Heart right ventricle (tissue), 16 donors: ENCODE results near the gene RIN3. TPM values are rescaled to one million over a fixed set of nuclear protein-coding genes. Genes with fewer than 3 reads are reported as not detected.

Source experiments
- ATAC-seq, 8 donors: fragments of 200-7000 bp; cut with Tn5 transposase; one replicate each; pipeline ENCODE4 v1.9.1; 2020; ENCODE audit warnings: mild to moderate bottlenecking in 8 of 8, moderate library complexity in 8 of 8, moderate number of reproducible peaks in 1 of 8
- DNase-seq, 2 donors: peaks; one replicate each; pipeline ENCODE4 v3.0.0-alpha.2; 2020
- H3K27ac ChIP-seq, 10 donors: fragments of 200-600 bp; sonication (generic) in 2 of 10; one replicate each; pipeline versions ENCODE4 v1.5.0 to v1.8.0; 2020 to 2022; ENCODE audit warnings: mild to moderate bottlenecking in 3 of 10
- H3K27me3 ChIP-seq, 7 donors: fragments of 200-600 bp; one replicate each; pipeline ENCODE4 v1.8.0; 2021 to 2022; ENCODE audit warnings: mild to moderate bottlenecking in 2 of 7
- H3K36me3 ChIP-seq, 9 donors: fragments of 200-600 bp; sonication (generic) in 1 of 9; one replicate each; pipeline versions ENCODE4 v1.5.0 to v1.8.0; 2020 to 2022; ENCODE audit warnings: mild to moderate bottlenecking in 2 of 9
- H3K4me1 ChIP-seq, 9 donors: fragments of 200-600 bp; sonication (generic) in 1 of 9; one replicate each; pipeline versions ENCODE4 v1.5.0 to v1.8.0; 2020 to 2022; ENCODE audit warnings: mild to moderate bottlenecking in 4 of 9
- H3K4me3 ChIP-seq, 10 donors: fragments of 200-600 bp; sonication (generic) in 2 of 10; one replicate each; pipeline versions ENCODE4 v1.5.0 to v1.8.0; 2020 to 2022; ENCODE audit warnings: mild to moderate bottlenecking in 7 of 10, moderate library complexity in 2 of 10
- H3K9me3 ChIP-seq, 11 donors: fragments of 200-600 bp in 10 of 11; sonication (generic) in 2 of 11; one replicate each; pipeline versions ENCODE4 v1.5.0 to v1.8.0; 2013 to 2022; ENCODE audit warnings: mild to moderate bottlenecking in 2 of 11, control low read depth in 1 of 11, moderate library complexity in 1 of 11
- CTCF ChIP-seq, 9 donors: fragments of 200-600 bp; sonication (generic) in 2 of 9; IDR thresholded peaks; one replicate each; pipeline versions ENCODE4 v1.5.0 to v1.8.0; 2021 to 2022; ENCODE audit warnings: antibody characterized with exemption in 9 of 9, mild to moderate bottlenecking in 5 of 9, moderate library complexity in 1 of 9
- WGBS, 2 donors: extraction: QIAGEN DNeasy Blood & Tissue Kit; methylation state at CpG; one replicate each; pipeline ENCODE4 v1.1.7; 2013; ENCODE audit warnings: inconsistent platforms in 1 of 2; 5-methylcytosine and 5-hydroxymethylcytosine counted together
- intact Hi-C, 10 donors: fragments of 100-400 bp; cut with DNase I; formaldehyde crosslinking; loops; one replicate each; pipeline versions ENCODE4 v1.11.1 to v1.14.2; 2022
- polyA plus RNA-seq, 2 donors: library from polyadenylated mRNA; stranded (reverse); fragments of 200-250 nt; gene quantifications; one replicate each; pipeline ENCODE4 v1.2.3, GENCODE V29; 2013
- total RNA-seq, 10 donors: library from RNA; stranded (reverse); fragmentation: NEBNext Ultra II Directional in 3 of 10; extraction: Animal tissue kit (Norgen Biotek cat#: 25700) in 3 of 10; gene quantifications; one replicate each; pipeline versions ENCODE4 v1.2.1 to v1.2.4, GENCODE V29; 2021 to 2023
- donor health status: Arrhythmogenic right ventricular cardiomyopathy.
- donor health status: ischemic (EF 13 %, LVEDD 7.1; RV severe dilation, severe dysfunction).
- donor health status: healthy with polysubstance abuse.
- donor health status: DM: no; HTN: yes; CAD: no.
- donor health status: DM: no; HTN: no; CAD: no.
- donor health status: ischemic (EF 25% LVEDD 6.9; RV normal size, moderate dysfunction).
- donor health status: ischemic (EF 25% LVEDD 5.7; RV mildly dilated, moderate dysfunction).
- donor health status: healthy.
- donor health status: DM: yes; HTN: yes; CAD: no.
- donor health status: Ischemic cardiomyopathy.
- donor health status: ischemic (EF 35%, LVEDD 5.7; RV mildly dilated, moderate dysfunction).
- donor health status: nonischemic (EF 11% LVEDD 7.7; RV severe dilation, severe dysfunction).
- donor health status: DM: yes; HTN: yes; CAD: no.
- donor health status: PGD.
- donor health status: ischemic (EF 29% LVEDD 5.4; RV normal size, mild dysfunction).
- donor health status: nonischemic (EF 23%, LVEDD 6.1; RV moderate dilation, normal function).

Gene RIN3
- total and polyA plus RNA-seq, 12 donors, result 7.2 to 24.0 (median 12.2) TPM

GRCh38 chr14:92613681-92614260, 100.2 kb downstream of the RIN3 start:
- Histone ChIP-seq H3K27ac (no peak overlapping the region), H3K4me1 (peaks cover 0 to 38% (median 9%) of the 10 kb centered on the region in 9 donors), H3K4me3 (no peak overlapping the region), H3K36me3 (peaks cover 0 to 23% (median 0%) of the 10 kb centered on the region in 9 donors), H3K27me3 (no peaks in the 10 kb centered on the region), H3K9me3 (no peaks in the 10 kb centered on the region)
- 80 to 81% methylated on average over 10 of the region's 10 CpGs for WGBS, 2 donors
- no peak for TF ChIP-seq CTCF (IDR thresholded peaks at IDR 0.05)
- ATAC-seq (peak in 1 of 8 donors; percentile 30), DNase-seq (no peak)
- intact Hi-C loops, result no loop called here

- Histone ChIP-seq H3K27ac (peak overlapping the region in 1 of 10 donors; percentile 57), H3K9me3 (no peaks in the 10 kb centered on the region), H3K4me3 (no peak overlapping the region), H3K36me3 (peaks cover 0 to 23% (median 0%) of the 10 kb centered on the region in 9 donors), H3K4me1 (peaks cover 0 to 25% (median 6%) of the 10 kb centered on the region in 9 donors), H3K27me3 (no peaks in the 10 kb centered on the region)
- 64 to 69% methylated on average over 4 of the region's 4 CpGs for WGBS, 2 donors
- peak in 3 of 8 donors; percentile 33 to 38 (median 37) for ATAC-seq
- intact Hi-C loops, result no loop called here
- no peak for TF ChIP-seq CTCF (IDR thresholded peaks at IDR 0.05)
- DNase-seq, result no peak
Measured at GRCh38 chr14:92615451-92615850, 101.9 kb downstream of the RIN3 start.

- DNase-seq (no peak), ATAC-seq (no peak)
- H3K36me3 ChIP-seq, result peaks cover 0 to 24% (median 0%) of the 10 kb centered on the region in 9 donors
- peaks cover 0 to 20% (median 6%) of the 10 kb centered on the region in 9 donors for H3K4me1 ChIP-seq
- intact Hi-C loops, result no loop called here
- 96% methylated on average over 5 of the region's 5 CpGs for WGBS, 2 donors
- H3K27me3 ChIP-seq, result no peaks in the 10 kb centered on the region
- peaks cover 0 to 3% (median 0%) of the 10 kb centered on the region in 11 donors for H3K9me3 ChIP-seq
- TF ChIP-seq CTCF (IDR thresholded peaks at IDR 0.05), result no peak
- peak overlapping the region in 1 of 10 donors; percentile 57 for H3K27ac ChIP-seq
- H3K4me3 ChIP-seq, result no peak overlapping the region
Measured at GRCh38 chr14:92616178-92616577, 102.6 kb downstream of the RIN3 start.

GRCh38 chr14:92617581-92617980, 104.0 kb downstream of the RIN3 start:
- DNase-seq (no peak), ATAC-seq (no peak)
- Histone ChIP-seq H3K4me3 (no peak overlapping the region), H3K36me3 (peaks cover 0 to 27% (median 0%) of the 10 kb centered on the region in 9 donors), H3K4me1 (peaks cover 0 to 20% (median 6%) of the 10 kb centered on the region in 9 donors), H3K27me3 (no peaks in the 10 kb centered on the region), H3K27ac (no peak overlapping the region), H3K9me3 (peaks cover 0 to 17% (median 6%) of the 10 kb centered on the region in 11 donors)
- intact Hi-C loops, result no loop called here
- no peak for TF ChIP-seq CTCF (IDR thresholded peaks at IDR 0.05)
